GM12878 (cell line): Measurements from ENCODE around the gene PDGFB.

ENCODE experiments used
- EP300 ChIP-seq, 2 experiments: fragments of 150-350 bp in 1 of 2; IDR thresholded peaks; 2 replicates each; pipeline ENCODE4 v1.6.1; 2011 to 2012; ENCODE audit warnings: low read depth in 2 of 2, low read length in 2 of 2, borderline replicate concordance in 1 of 2, improper control_type of control experiment in 1 of 2, inconsistent platforms in 1 of 2; ENCODE audit not compliant: control insufficient read depth in 1 of 2
- MYC ChIP-seq: IDR thresholded peaks from 2 replicates; pipeline ENCODE4 v1.6.1; 2011; ENCODE audit warnings: mild to moderate bottlenecking, low read length, moderate library complexity, inconsistent platforms; ENCODE audit not compliant: insufficient read depth, insufficient replicate concordance, insufficient read length, severe bottlenecking
- POLR2A ChIP-seq: IDR thresholded peaks from 2 replicates; pipeline ENCODE4 v1.6.1; 2011; ENCODE audit warnings: low read depth, mild to moderate bottlenecking, low read length
- TCF7 ChIP-seq: IDR thresholded peaks from 2 replicates; pipeline ENCODE4 v1.6.1; 2014; ENCODE audit warnings: antibody characterized with exemption, borderline replicate concordance
- TF ChIP-seq, protein P1 (sequence below): fragments of 450-650 bp; formaldehyde crosslinking; IDR thresholded peaks from 2 replicates; pipeline ENCODE4 v1.4.0; 2020; ENCODE audit warnings: mild to moderate bottlenecking, moderate library complexity
- TF ChIP-seq, protein P2 (sequence below): IDR thresholded peaks from 2 replicates; pipeline ENCODE4 v1.6.1; 2012; ENCODE audit warnings: mild to moderate bottlenecking, low read depth, low read length

DNA sequence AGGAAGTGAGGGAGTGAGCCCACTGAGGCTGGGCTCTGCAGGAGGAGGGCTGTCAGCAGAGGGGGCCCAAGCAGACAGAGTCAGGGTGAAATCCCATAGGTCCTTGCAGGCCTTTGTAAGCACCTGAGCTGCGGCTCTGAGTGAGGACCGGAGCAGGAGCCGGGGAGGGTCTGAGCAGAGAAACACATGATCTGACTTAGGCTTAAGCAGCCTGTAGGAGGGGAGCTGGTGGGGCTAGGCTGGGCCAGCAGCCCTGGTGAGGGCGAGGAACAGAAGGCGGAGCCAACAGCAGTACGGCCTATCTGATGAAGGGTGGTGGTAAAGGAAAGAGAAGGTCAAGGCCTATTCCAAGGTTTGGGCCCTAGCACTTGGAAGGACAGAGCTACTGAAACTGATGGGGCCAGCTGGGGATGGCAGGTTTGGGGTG, 65.4 kb downstream of the PDGFB start:
- TF ChIP-seq, protein P1, sequence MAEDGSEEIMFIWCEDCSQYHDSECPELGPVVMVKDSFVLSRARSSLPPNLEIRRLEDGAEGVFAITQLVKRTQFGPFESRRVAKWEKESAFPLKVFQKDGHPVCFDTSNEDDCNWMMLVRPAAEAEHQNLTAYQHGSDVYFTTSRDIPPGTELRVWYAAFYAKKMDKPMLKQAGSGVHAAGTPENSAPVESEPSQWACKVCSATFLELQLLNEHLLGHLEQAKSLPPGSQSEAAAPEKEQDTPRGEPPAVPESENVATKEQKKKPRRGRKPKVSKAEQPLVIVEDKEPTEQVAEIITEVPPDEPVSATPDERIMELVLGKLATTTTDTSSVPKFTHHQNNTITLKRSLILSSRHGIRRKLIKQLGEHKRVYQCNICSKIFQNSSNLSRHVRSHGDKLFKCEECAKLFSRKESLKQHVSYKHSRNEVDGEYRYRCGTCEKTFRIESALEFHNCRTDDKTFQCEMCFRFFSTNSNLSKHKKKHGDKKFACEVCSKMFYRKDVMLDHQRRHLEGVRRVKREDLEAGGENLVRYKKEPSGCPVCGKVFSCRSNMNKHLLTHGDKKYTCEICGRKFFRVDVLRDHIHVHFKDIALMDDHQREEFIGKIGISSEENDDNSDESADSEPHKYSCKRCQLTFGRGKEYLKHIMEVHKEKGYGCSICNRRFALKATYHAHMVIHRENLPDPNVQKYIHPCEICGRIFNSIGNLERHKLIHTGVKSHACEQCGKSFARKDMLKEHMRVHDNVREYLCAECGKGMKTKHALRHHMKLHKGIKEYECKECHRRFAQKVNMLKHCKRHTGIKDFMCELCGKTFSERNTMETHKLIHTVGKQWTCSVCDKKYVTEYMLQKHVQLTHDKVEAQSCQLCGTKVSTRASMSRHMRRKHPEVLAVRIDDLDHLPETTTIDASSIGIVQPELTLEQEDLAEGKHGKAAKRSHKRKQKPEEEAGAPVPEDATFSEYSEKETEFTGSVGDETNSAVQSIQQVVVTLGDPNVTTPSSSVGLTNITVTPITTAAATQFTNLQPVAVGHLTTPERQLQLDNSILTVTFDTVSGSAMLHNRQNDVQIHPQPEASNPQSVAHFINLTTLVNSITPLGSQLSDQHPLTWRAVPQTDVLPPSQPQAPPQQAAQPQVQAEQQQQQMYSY (CRISPR knock-in tag) = no peak
- TF ChIP-seq POLR2A = no peak
- TF ChIP-seq, protein P2, sequence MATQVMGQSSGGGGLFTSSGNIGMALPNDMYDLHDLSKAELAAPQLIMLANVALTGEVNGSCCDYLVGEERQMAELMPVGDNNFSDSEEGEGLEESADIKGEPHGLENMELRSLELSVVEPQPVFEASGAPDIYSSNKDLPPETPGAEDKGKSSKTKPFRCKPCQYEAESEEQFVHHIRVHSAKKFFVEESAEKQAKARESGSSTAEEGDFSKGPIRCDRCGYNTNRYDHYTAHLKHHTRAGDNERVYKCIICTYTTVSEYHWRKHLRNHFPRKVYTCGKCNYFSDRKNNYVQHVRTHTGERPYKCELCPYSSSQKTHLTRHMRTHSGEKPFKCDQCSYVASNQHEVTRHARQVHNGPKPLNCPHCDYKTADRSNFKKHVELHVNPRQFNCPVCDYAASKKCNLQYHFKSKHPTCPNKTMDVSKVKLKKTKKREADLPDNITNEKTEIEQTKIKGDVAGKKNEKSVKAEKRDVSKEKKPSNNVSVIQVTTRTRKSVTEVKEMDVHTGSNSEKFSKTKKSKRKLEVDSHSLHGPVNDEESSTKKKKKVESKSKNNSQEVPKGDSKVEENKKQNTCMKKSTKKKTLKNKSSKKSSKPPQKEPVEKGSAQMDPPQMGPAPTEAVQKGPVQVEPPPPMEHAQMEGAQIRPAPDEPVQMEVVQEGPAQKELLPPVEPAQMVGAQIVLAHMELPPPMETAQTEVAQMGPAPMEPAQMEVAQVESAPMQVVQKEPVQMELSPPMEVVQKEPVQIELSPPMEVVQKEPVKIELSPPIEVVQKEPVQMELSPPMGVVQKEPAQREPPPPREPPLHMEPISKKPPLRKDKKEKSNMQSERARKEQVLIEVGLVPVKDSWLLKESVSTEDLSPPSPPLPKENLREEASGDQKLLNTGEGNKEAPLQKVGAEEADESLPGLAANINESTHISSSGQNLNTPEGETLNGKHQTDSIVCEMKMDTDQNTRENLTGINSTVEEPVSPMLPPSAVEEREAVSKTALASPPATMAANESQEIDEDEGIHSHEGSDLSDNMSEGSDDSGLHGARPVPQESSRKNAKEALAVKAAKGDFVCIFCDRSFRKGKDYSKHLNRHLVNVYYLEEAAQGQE = no peak
- no peak for TF ChIP-seq TCF7
- TF ChIP-seq EP300 (IDR thresholded peaks at IDR 0.05; ENCODE audit: borderline replicate concordance in 1 of 2, control insufficient read depth in 1 of 2, low read depth in 2 of 2, low read length in 2 of 2) = no peak
- no peak for TF ChIP-seq MYC
